ENCODE data around the gene SHB. TPM values are rescaled to one million over a fixed set of nuclear protein-coding genes. Genes with fewer than 3 reads are reported as not detected.

Gene SHB
- total RNA-seq, 1 experiment from 2014 or later: 7.6 TPM

DNA sequence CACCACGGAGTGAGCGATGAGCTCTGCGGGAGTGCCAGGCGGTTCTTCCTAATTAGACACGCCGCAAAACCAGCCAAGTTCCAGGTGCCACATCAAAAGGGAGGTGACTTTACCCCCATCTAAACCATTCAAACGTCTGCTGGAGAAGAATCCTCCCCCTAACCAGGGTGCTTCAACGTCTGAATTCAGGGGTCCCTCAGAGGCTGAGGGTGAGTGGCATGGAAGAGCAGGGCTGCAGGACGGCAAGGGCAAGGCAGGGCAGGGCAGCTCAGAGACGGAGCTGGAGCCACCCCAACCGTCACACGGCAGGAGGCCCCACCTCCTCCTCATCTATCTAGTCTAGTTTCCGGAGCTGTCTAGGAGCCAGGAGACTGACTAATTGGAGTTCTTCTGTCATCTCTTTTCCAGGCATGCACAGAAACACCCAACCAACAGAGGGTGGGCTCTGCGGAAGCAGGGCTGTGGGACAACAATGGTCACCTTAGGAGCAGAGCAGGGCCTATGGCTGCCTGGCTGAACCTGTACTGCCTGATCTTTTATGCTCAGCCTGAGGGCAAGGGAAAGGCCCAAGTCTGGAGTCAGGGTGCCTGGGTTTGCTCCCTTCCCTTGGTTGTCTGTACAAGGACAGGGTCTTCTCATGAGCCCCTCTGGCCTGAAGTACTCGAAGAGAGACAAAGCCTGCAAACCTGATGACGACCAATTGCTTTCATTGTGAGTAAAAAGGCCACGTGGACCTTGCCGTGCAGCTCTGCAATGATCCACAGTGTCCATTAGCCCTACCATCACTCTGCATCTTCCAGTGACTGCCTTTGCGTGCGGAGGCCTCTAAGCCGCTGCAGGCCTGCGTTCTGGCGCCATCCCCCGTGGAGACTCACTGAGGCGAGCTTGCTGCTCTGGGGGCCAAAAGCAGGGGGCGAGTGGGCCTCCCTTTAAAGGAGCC is 84.1 kb downstream of the SHB start:
- CTCF ChIA-PET: no interaction called here
- Mint-ChIP-seq H3K4me1 (ENCODE audit: low read depth, unreplicated experiment) (no peaks in the 10 kb centered on the region), H3K27me3 (ENCODE audit: unreplicated experiment) (no peaks in the 10 kb centered on the region), H3K27ac (ENCODE audit: unreplicated experiment) (no peak overlapping the region), H3K9me3 (ENCODE audit: low read depth, unreplicated experiment) (no peaks in the 10 kb centered on the region), H3K36me3 (ENCODE audit: insufficient read depth, unreplicated experiment) (no peaks in the 10 kb centered on the region), H3K4me3 (ENCODE audit: low read depth, unreplicated experiment) (no peak overlapping the region)
- DNase-seq: no peak
- no TSS peak for BruUV-seq (replicated peaks)
- intact Hi-C loops (cut with micrococcal nuclease; ENCODE audit: unreplicated experiment): no loop called here
- no peak for TF ChIP-seq CTCF (IDR thresholded peaks at IDR 0.05; ENCODE audit: unreplicated experiment)

GRCh38 chr9:37984278-37984671 is 84.8 kb downstream of the SHB start:
- no peak overlapping the region for H3K27ac Mint-ChIP-seq (ENCODE audit: unreplicated experiment)
- no peak for TF ChIP-seq CTCF (IDR thresholded peaks at IDR 0.05; ENCODE audit: unreplicated experiment)
- CTCF ChIA-PET: no interaction called here
- no TSS peak for BruUV-seq (replicated peaks)
- no peak overlapping the region for H3K4me3 Mint-ChIP-seq (ENCODE audit: low read depth, unreplicated experiment)
- H3K36me3 Mint-ChIP-seq (ENCODE audit: insufficient read depth, unreplicated experiment): peaks cover 2% of the 10 kb centered on the region
- H3K4me1 Mint-ChIP-seq (ENCODE audit: low read depth, unreplicated experiment): no peaks in the 10 kb centered on the region
- intact Hi-C loops (cut with micrococcal nuclease; ENCODE audit: unreplicated experiment): no loop called here
- H3K9me3 Mint-ChIP-seq (ENCODE audit: low read depth, unreplicated experiment): no peaks in the 10 kb centered on the region
- H3K27me3 Mint-ChIP-seq (ENCODE audit: unreplicated experiment): no peaks in the 10 kb centered on the region
- DNase-seq: no peak

DNA sequence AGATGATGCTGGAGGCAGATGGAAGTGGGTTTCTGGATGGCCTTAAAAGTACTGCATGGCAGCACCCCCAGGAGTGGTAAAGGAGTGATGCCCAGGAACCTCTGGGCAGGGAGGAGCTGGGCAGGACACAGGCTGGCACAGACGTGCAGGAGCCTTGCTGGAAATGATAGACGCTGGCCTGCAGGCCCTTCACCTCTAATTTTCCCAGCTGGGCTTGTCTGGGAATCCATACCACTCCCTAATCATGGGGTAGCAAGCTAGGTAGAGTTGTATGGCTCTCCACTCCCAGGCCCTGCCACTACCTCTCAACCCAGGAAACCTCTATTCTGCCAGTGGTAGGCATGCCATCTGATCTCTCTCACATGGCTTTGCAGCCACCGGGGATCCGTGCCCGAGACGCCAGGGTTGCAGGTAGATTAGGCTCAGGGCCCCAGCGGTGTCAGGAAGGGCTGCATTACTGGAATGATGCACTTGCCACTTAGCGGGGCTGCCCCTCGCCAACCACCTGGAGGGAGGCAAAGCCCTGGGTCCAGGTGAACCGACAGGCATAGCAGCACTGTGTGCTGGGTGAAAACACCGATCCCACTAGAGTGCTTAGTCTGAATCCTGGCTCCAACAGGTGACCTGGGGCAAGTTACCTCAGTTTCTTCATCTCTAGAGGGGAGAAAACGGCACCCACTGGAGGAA is 85.5 kb downstream of the SHB start:
- CTCF ChIA-PET: no interaction called here
- intact Hi-C loops (cut with micrococcal nuclease; ENCODE audit: unreplicated experiment): no loop called here
- no peak for DNase-seq
- H3K4me1 Mint-ChIP-seq (ENCODE audit: low read depth, unreplicated experiment): no peaks in the 10 kb centered on the region
- TF ChIP-seq CTCF (IDR thresholded peaks at IDR 0.05; ENCODE audit: unreplicated experiment): no peak
- BruUV-seq (replicated peaks): no TSS peak
- no peak overlapping the region for H3K4me3 Mint-ChIP-seq (ENCODE audit: low read depth, unreplicated experiment)
- no peaks in the 10 kb centered on the region for H3K9me3 Mint-ChIP-seq (ENCODE audit: low read depth, unreplicated experiment)
- peaks cover 5% of the 10 kb centered on the region for H3K36me3 Mint-ChIP-seq (ENCODE audit: insufficient read depth, unreplicated experiment)
- H3K27me3 Mint-ChIP-seq (ENCODE audit: unreplicated experiment): no peaks in the 10 kb centered on the region
- H3K27ac Mint-ChIP-seq (ENCODE audit: unreplicated experiment): no peak overlapping the region

DNA sequence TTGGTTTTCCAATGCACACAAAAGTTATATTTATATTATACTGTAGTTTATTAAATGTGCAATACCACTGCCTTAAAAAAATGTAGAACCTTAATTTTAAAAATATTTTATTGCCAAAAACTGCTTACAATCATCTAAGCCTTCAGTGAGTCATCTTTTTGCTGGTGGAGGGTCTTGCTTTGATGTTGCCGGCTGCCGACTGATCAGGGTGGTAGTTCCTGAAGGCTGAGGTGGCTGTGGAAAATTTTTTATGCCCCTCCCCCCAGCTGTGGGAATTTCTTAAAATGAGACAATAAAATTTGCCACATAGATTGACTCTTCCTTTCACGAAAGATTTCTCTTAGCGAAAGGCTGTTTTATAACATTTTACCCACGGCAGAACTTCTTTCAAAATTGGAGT is 89.2 kb downstream of the SHB start:
- no TSS peak for BruUV-seq (replicated peaks)
- Mint-ChIP-seq H3K27ac (ENCODE audit: unreplicated experiment) (no peak overlapping the region), H3K4me3 (ENCODE audit: low read depth, unreplicated experiment) (no peak overlapping the region), H3K4me1 (ENCODE audit: low read depth, unreplicated experiment) (no peaks in the 10 kb centered on the region), H3K36me3 (ENCODE audit: insufficient read depth, unreplicated experiment) (peaks cover 13% of the 10 kb centered on the region), H3K27me3 (ENCODE audit: unreplicated experiment) (no peaks in the 10 kb centered on the region), H3K9me3 (ENCODE audit: low read depth, unreplicated experiment) (no peaks in the 10 kb centered on the region)
- intact Hi-C loops (cut with micrococcal nuclease; ENCODE audit: unreplicated experiment): no loop called here
- CTCF ChIA-PET: no interaction called here
- no peak for DNase-seq
- no peak for TF ChIP-seq CTCF (IDR thresholded peaks at IDR 0.05; ENCODE audit: unreplicated experiment)
